Nephron (organoid): ENCODE results near the gene TFAP2A.
A peak's percentile ranks its signal among the peaks of the same experiment; 100 is the strongest.

Experiments used
- H3K27ac Mint-ChIP-seq, 3 experiments: 2 replicates each; pipeline ENCODE4 v1.8.0; 2020; ENCODE audit warnings: mixed read lengths in 3 of 3, mild to moderate bottlenecking in 2 of 3, moderate library complexity in 1 of 3
- H3K27me3 Mint-ChIP-seq: 2 replicates; pipeline ENCODE4 v1.8.0; 2021; ENCODE audit warnings: low read depth, mild to moderate bottlenecking, moderate library complexity, mixed read lengths
- H3K36me3 Mint-ChIP-seq: 2 replicates; pipeline ENCODE4 v1.8.0; 2020; ENCODE audit warnings: low read depth, mixed read lengths
- H3K4me1 Mint-ChIP-seq: 2 replicates; pipeline ENCODE4 v1.8.0; 2020; ENCODE audit warnings: mixed read lengths
- H3K4me3 Mint-ChIP-seq, 3 experiments: 2 replicates each; pipeline ENCODE4 v1.8.0; 2020; ENCODE audit warnings: mild to moderate bottlenecking in 3 of 3, mixed read lengths in 3 of 3, moderate library complexity in 2 of 3
- H3K9me3 Mint-ChIP-seq: 2 replicates; pipeline ENCODE4 v1.8.0; 2020; ENCODE audit warnings: mixed read lengths
- TF ChIP-seq, protein P1 (sequence below), 3 experiments: fragments of 200-600 bp; sonication (generic); IDR thresholded peaks; one replicate each; pipeline ENCODE4 v1.5.0; 2021; ENCODE audit warnings: antibody characterized with exemption in 3 of 3; ENCODE audit not compliant: unreplicated experiment in 3 of 3

Gene TFAP2A

DNA sequence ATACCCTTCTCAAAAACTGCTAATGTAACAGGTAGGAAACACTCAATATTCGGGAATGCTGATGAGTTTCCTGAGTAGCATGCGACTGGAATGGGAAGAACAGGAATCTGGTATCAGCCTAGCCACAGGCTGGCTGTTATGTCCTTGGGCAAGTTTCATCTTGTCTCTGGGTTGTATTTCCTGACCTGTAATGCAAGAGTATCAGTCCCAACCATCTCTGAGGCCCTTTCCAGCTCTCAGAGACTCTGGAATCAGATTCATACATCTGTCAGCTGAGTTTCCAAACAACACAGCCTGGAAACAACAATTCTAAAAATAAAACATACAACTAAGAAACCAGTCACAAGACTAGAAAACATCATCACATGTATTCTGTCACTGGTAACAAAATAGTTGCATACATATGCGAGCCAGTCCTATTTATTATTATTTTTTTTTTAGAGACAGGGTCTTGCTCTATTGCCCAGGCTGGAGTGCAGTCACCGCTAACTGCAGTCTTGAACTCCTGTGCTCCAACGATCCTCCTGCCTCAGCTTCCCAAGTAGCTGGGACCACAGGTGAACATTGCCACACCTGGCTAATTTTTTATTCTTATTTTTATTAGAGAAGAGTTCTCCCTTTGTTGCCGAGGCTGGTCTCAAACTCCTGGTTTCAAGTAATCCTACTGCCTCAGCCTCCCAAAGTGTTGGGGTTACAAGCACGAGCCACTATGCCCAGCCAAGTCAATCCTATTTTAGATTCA is 16.7 kb upstream of the TFAP2A start:
- Mint-ChIP-seq H3K9me3 (no peaks in the 10 kb centered on the region), H3K27me3 (peaks cover 60% of the 10 kb centered on the region), H3K36me3 (no peaks in the 10 kb centered on the region), H3K4me3 (no peak overlapping the region), H3K27ac (no peak overlapping the region), H3K4me1 (peaks cover 2% of the 10 kb centered on the region)
- TF ChIP-seq, protein P1, sequence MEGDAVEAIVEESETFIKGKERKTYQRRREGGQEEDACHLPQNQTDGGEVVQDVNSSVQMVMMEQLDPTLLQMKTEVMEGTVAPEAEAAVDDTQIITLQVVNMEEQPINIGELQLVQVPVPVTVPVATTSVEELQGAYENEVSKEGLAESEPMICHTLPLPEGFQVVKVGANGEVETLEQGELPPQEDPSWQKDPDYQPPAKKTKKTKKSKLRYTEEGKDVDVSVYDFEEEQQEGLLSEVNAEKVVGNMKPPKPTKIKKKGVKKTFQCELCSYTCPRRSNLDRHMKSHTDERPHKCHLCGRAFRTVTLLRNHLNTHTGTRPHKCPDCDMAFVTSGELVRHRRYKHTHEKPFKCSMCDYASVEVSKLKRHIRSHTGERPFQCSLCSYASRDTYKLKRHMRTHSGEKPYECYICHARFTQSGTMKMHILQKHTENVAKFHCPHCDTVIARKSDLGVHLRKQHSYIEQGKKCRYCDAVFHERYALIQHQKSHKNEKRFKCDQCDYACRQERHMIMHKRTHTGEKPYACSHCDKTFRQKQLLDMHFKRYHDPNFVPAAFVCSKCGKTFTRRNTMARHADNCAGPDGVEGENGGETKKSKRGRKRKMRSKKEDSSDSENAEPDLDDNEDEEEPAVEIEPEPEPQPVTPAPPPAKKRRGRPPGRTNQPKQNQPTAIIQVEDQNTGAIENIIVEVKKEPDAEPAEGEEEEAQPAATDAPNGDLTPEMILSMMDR (IDR thresholded peaks at IDR 0.05; ENCODE audit: unreplicated experiment in 3 of 3), result no peak

GRCh38 chr6:10429638-10430427 is 15.0 kb upstream of the TFAP2A start:
- peak overlapping the region in 1 of 3 experiments; percentile 7 for H3K4me3 Mint-ChIP-seq

DNA sequence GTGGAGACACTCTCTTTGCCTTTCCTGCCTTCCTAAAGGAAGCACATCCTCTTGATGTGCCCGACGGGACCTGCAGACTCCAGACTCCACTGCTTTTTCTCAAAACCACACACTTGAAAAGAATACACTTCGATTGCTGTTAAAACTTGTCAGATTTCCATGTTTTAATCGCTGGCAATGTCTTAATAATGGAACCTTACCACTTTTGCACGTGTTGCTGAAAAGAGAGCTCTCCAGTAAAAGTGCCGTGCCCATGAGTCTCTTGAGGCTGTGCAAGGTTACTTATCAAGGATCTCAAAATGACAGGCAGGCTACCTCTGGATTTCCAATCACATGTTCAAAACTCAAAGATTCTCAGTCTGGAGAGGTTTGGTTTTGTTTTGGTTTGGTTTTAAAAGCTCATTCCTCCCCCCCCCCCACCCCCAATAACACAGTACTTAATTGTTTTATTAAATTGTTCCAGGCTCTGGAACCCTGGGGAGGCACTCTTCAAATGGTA is 12.0 kb upstream of the TFAP2A start:
- Mint-ChIP-seq H3K27me3 (peaks cover 91% of the 10 kb centered on the region), H3K9me3 (no peaks in the 10 kb centered on the region), H3K4me1 (peaks cover 12% of the 10 kb centered on the region), H3K36me3 (no peaks in the 10 kb centered on the region), H3K27ac (peak overlapping the region in 2 of 3 experiments; percentile 39 to 57), H3K4me3 (peak overlapping the region; percentile 85 to 88 (median 88))
- TF ChIP-seq, protein P1 (IDR thresholded peaks at IDR 0.05; ENCODE audit: unreplicated experiment in 3 of 3), result no peak

More at GRCh38 chr6:10429638-10430427, 15.0 kb upstream of the TFAP2A start:
- TF ChIP-seq, protein P1 (IDR thresholded peaks at IDR 0.05; ENCODE audit: unreplicated experiment in 3 of 3), result peak; percentile 37 to 73 (median 58)
- H3K9me3 Mint-ChIP-seq, result no peaks in the 10 kb centered on the region
- H3K36me3 Mint-ChIP-seq, result no peaks in the 10 kb centered on the region
- H3K4me1 Mint-ChIP-seq, result peaks cover 12% of the 10 kb centered on the region
- peaks cover 70% of the 10 kb centered on the region for H3K27me3 Mint-ChIP-seq
- H3K27ac Mint-ChIP-seq, result no peak overlapping the region

GRCh38 chr6:10425975-10426780 is 11.3 kb upstream of the TFAP2A start:
- Mint-ChIP-seq H3K36me3 (no peaks in the 10 kb centered on the region), H3K4me3 (peak overlapping the region; percentile 85 to 88 (median 88)), H3K27ac (peak overlapping the region in 2 of 3 experiments; percentile 39 to 57), H3K4me1 (peaks cover 12% of the 10 kb centered on the region), H3K9me3 (no peaks in the 10 kb centered on the region), H3K27me3 (peaks cover 94% of the 10 kb centered on the region)
- TF ChIP-seq, protein P1 (IDR thresholded peaks at IDR 0.05; ENCODE audit: unreplicated experiment in 3 of 3), result no peak

GRCh38 chr6:10425176-10425974 is 10.5 kb upstream of the TFAP2A start:
- peaks cover 94% of the 10 kb centered on the region for H3K27me3 Mint-ChIP-seq
- TF ChIP-seq, protein P1 (IDR thresholded peaks at IDR 0.05; ENCODE audit: unreplicated experiment in 3 of 3), result no peak

More at GRCh38 chr6:10425176-10425974, 10.5 kb upstream of the TFAP2A start:
- Mint-ChIP-seq H3K9me3 (no peaks in the 10 kb centered on the region), H3K4me3 (peak overlapping the region; percentile 69 to 85 (median 69)), H3K36me3 (no peaks in the 10 kb centered on the region), H3K4me1 (peaks cover 12% of the 10 kb centered on the region), H3K27ac (no peak overlapping the region)
